Urinary bladder (tissue), 4 donors: ENCODE results near the gene GFOD2. TPM values are rescaled to one million over a fixed set of nuclear protein-coding genes. Genes with fewer than 3 reads are reported as not detected.

Experiments
- DNase-seq: peaks from one replicate; pipeline ENCODE4 v3.0.0-alpha.2; 2015; ENCODE audit errors: extremely low spot score
- H3K27ac ChIP-seq: one replicate; pipeline ENCODE4 v1.5.1; 2013; ENCODE audit warnings: low read depth, mild to moderate bottlenecking, moderate library complexity
- H3K36me3 ChIP-seq: one replicate; pipeline ENCODE4 v1.6.1; 2013; ENCODE audit warnings: mild to moderate bottlenecking, moderate library complexity; ENCODE audit not compliant: insufficient read depth
- H3K4me1 ChIP-seq: one replicate; pipeline ENCODE4 v1.6.1; 2013; ENCODE audit warnings: mild to moderate bottlenecking, moderate library complexity; ENCODE audit not compliant: insufficient read depth
- H3K4me3 ChIP-seq: one replicate; pipeline ENCODE4 v1.5.1; 2013; ENCODE audit warnings: low read depth, low read length
- WGBS: extraction: QIAGEN DNeasy Blood & Tissue Kit; methylation state at CpG from one replicate; pipeline ENCODE4 v1.1.7; 2013; 5-methylcytosine and 5-hydroxymethylcytosine counted together
- polyA plus RNA-seq: library from polyadenylated mRNA; stranded (reverse); fragments of 200-250 nt; gene quantifications from one replicate; pipeline ENCODE4 v1.2.3, GENCODE V29; 2013
- total RNA-seq: library from RNA; depleted of rRNA; stranded (reverse); fragments of >200 nt; gene quantifications from one replicate; pipeline ENCODE4 v1.2.3, GENCODE V29; 2014
- donor health status: healthy with polysubstance abuse.
- donor health status: healthy.

The GFOD2 gene
- total and polyA plus RNA-seq, 2 donors = 16.1 to 19.4 TPM

- H3K4me3 ChIP-seq = no peak overlapping the region
- no peak overlapping the region for H3K27ac ChIP-seq
- no peaks in the 10 kb centered on the region for H3K4me1 ChIP-seq
- WGBS = 93% methylated on average over 3 of the region's 3 CpGs
- H3K36me3 ChIP-seq = no peaks in the 10 kb centered on the region
- DNase-seq = no peak
These were observed 30.4 kb upstream of the GFOD2 start for GRCh38 chr16:67749436-67750078.

- no peak for DNase-seq
- no peak overlapping the region for H3K27ac ChIP-seq
- H3K36me3 ChIP-seq = peaks cover 4% of the 10 kb centered on the region
- no peaks in the 10 kb centered on the region for H3K4me1 ChIP-seq
- 94% methylated on average over 3 of the region's 3 CpGs for WGBS
- H3K4me3 ChIP-seq = no peak overlapping the region
These were observed 29.7 kb upstream of the GFOD2 start for GRCh38 chr16:67748834-67749233.

- DNase-seq = no peak
- Histone ChIP-seq H3K27ac (no peak overlapping the region), H3K4me1 (no peaks in the 10 kb centered on the region), H3K36me3 (peaks cover 4% of the 10 kb centered on the region), H3K4me3 (no peak overlapping the region)
These were observed 27.7 kb upstream of the GFOD2 start for GRCh38 chr16:67746846-67747245.

GRCh38 chr16:67741118-67741517, 22.0 kb upstream of the GFOD2 start:
- DNase-seq = no peak
- WGBS = 75% methylated on average over 4 of the region's 4 CpGs
- peaks cover 4% of the 10 kb centered on the region for H3K36me3 ChIP-seq
- H3K4me3 ChIP-seq = no peak overlapping the region
- no peak overlapping the region for H3K27ac ChIP-seq
- no peaks in the 10 kb centered on the region for H3K4me1 ChIP-seq

- Histone ChIP-seq H3K4me3 (no peak overlapping the region), H3K36me3 (peaks cover 4% of the 10 kb centered on the region), H3K27ac (no peak overlapping the region), H3K4me1 (no peaks in the 10 kb centered on the region)
- 86% methylated on average over 3 of the region's 3 CpGs for WGBS
- DNase-seq = no peak
These were observed 21.3 kb upstream of the GFOD2 start for GRCh38 chr16:67740391-67740790.

- WGBS = 92% methylated on average over 4 of the region's 4 CpGs
These were observed 17.7 kb upstream of the GFOD2 start for GRCh38 chr16:67736858-67737257.

GRCh38 chr16:67734731-67735201, 15.7 kb upstream of the GFOD2 start:
- DNase-seq = no peak

More at GRCh38 chr16:67736858-67737257, 17.7 kb upstream of the GFOD2 start:
- H3K4me1 ChIP-seq = no peaks in the 10 kb centered on the region
- H3K4me3 ChIP-seq = no peak overlapping the region
- DNase-seq = no peak
- no peak overlapping the region for H3K27ac ChIP-seq
- no peaks in the 10 kb centered on the region for H3K36me3 ChIP-seq

GRCh38 chr16:67733734-67734470, 14.8 kb upstream of the GFOD2 start:
- WGBS = 95% methylated on average over 5 of the region's 5 CpGs
- no peak overlapping the region for H3K27ac ChIP-seq
- no peak overlapping the region for H3K4me3 ChIP-seq
- no peak for DNase-seq
- no peaks in the 10 kb centered on the region for H3K4me1 ChIP-seq
- H3K36me3 ChIP-seq = peaks cover 5% of the 10 kb centered on the region

More at GRCh38 chr16:67734731-67735201, 15.7 kb upstream of the GFOD2 start:
- Histone ChIP-seq H3K27ac (no peak overlapping the region), H3K4me3 (no peak overlapping the region), H3K4me1 (no peaks in the 10 kb centered on the region), H3K36me3 (peaks cover 5% of the 10 kb centered on the region)
- WGBS = 91% methylated on average over 9 of the region's 9 CpGs

GRCh38 chr16:67731753-67732095, 12.6 kb upstream of the GFOD2 start:
- H3K36me3 ChIP-seq = peaks cover 5% of the 10 kb centered on the region
- WGBS = 88% methylated on average over 4 of the region's 4 CpGs

GRCh38 chr16:67731071-67731752, 12.1 kb upstream of the GFOD2 start:
- DNase-seq = no peak
- Histone ChIP-seq H3K4me3 (no peak overlapping the region), H3K27ac (no peak overlapping the region), H3K36me3 (peaks cover 5% of the 10 kb centered on the region), H3K4me1 (no peaks in the 10 kb centered on the region)
- WGBS = 92% methylated on average over 9 of the region's 9 CpGs

More at GRCh38 chr16:67731753-67732095, 12.6 kb upstream of the GFOD2 start:
- Histone ChIP-seq H3K4me3 (no peak overlapping the region), H3K27ac (no peak overlapping the region), H3K4me1 (no peaks in the 10 kb centered on the region)
- DNase-seq = no peak

- H3K36me3 ChIP-seq = peaks cover 5% of the 10 kb centered on the region
- H3K4me1 ChIP-seq = no peaks in the 10 kb centered on the region
- no peak overlapping the region for H3K27ac ChIP-seq
- no peak for DNase-seq
- H3K4me3 ChIP-seq = no peak overlapping the region
- 92% methylated on average over 6 of the region's 6 CpGs for WGBS
These were observed 11.2 kb upstream of the GFOD2 start for GRCh38 chr16:67730326-67730725.

GRCh38 chr16:67729636-67730248, 10.6 kb upstream of the GFOD2 start:
- H3K4me1 ChIP-seq = no peaks in the 10 kb centered on the region
- no peak overlapping the region for H3K27ac ChIP-seq
- H3K36me3 ChIP-seq = peaks cover 5% of the 10 kb centered on the region
- 96% methylated on average over 14 of the region's 14 CpGs for WGBS
- no peak overlapping the region for H3K4me3 ChIP-seq
- DNase-seq = no peak

GRCh38 chr16:67727521-67728485, 8.7 kb upstream of the GFOD2 start:
- no peaks in the 10 kb centered on the region for H3K4me1 ChIP-seq
- H3K4me3 ChIP-seq = no peak overlapping the region
- H3K27ac ChIP-seq = no peak overlapping the region
- no peak for DNase-seq
- peaks cover 5% of the 10 kb centered on the region for H3K36me3 ChIP-seq
- 91% methylated on average over 22 of the region's 22 CpGs for WGBS
